A673 (cell line): Measurements from ENCODE around the gene C6. TPM values are rescaled to one million over a fixed set of nuclear protein-coding genes. Genes with fewer than 3 reads are reported as not detected.

Source experiments
- BruUV-seq: library from RNA; stranded (reverse); fragments of 400-500 nt; replicated peaks from 2 replicates; lab custom pipeline; 2021; lab: Mats Ljungman, UMichigan
- CTCF ChIA-PET: fragments of 300-600 bp; sonication (Branson Sonifier 250); formaldehyde crosslinking; loops from one replicate; lab custom pipeline; 2022; ENCODE audit warnings: antibody characterized with exemption; lab: Charles Lee
- POLR2A ChIA-PET: fragments of 300-600 bp; sonication (Branson Sonifier 250); formaldehyde crosslinking; loops from one replicate; lab custom pipeline; 2022; ENCODE audit warnings: antibody characterized with exemption; ENCODE audit not compliant: low non-redundant PET; lab: Charles Lee
- DNase-seq: peaks from one replicate; pipeline ENCODE4 v3.0.0-alpha.2; 2015; ENCODE audit warnings: low spot score
- H3K27ac ChIP-seq: fragments of 200-600 bp; sonication (generic); 2 replicates; pipeline ENCODE4 v1.5.1; 2016; ENCODE audit warnings: mixed run types, low read depth, mild to moderate bottlenecking, mixed read lengths, antibody characterized with exemption, low read length; ENCODE audit not compliant: poor library complexity, severe bottlenecking
- H3K27me3 ChIP-seq: fragments of 200-600 bp; sonication (generic); replicated peaks from 2 replicates; pipeline ENCODE4 v1.6.1; 2017; ENCODE audit warnings: mixed run types, low read depth, mild to moderate bottlenecking, mixed read lengths, antibody characterized with exemption, low read length; ENCODE audit not compliant: insufficient read depth, poor library complexity
- H3K36me3 ChIP-seq: fragments of 200-600 bp; sonication (generic); 2 replicates; pipeline ENCODE4 v1.6.1; 2016; ENCODE audit warnings: mixed run types, mild to moderate bottlenecking, mixed read lengths, antibody characterized with exemption, low read length; ENCODE audit not compliant: insufficient read depth, poor library complexity, severe bottlenecking
- H3K4me1 ChIP-seq: fragments of 200-600 bp; sonication (generic); 2 replicates; pipeline ENCODE4 v1.6.1; 2017; ENCODE audit warnings: mixed run types, mild to moderate bottlenecking, mixed read lengths, antibody characterized with exemption, low read length; ENCODE audit not compliant: insufficient read depth, poor library complexity, severe bottlenecking
- H3K4me3 ChIP-seq: fragments of 200-600 bp; sonication (generic); 2 replicates; pipeline ENCODE4 v1.5.1; 2016; ENCODE audit warnings: low read depth, mixed run types, mild to moderate bottlenecking, mixed read lengths, low read length; ENCODE audit not compliant: poor library complexity, severe bottlenecking
- H3K9me3 ChIP-seq: fragments of 200-600 bp; sonication (generic); 2 replicates; pipeline ENCODE4 v1.6.1; 2016; ENCODE audit warnings: mixed run types, low read depth, mild to moderate bottlenecking, mixed read lengths, antibody characterized with exemption, low read length; ENCODE audit not compliant: poor library complexity, severe bottlenecking
- EZH2 ChIP-seq: fragments of 200-600 bp; sonication (generic); IDR thresholded peaks from 2 replicates; pipeline ENCODE4 v1.6.1; 2017; ENCODE audit warnings: borderline replicate concordance, low read depth, mild to moderate bottlenecking, mixed read lengths, antibody characterized with exemption, low read length; ENCODE audit not compliant: poor library complexity, severe bottlenecking
- intact Hi-C: fragments of 100-400 bp; cut with micrococcal nuclease; formaldehyde crosslinking; loops from one replicate; pipeline ENCODE4 v1.10.0; 2022; ENCODE audit not compliant: unreplicated experiment
- total RNA-seq: library from RNA; stranded (reverse); gene quantifications from 2 replicates; pipeline ENCODE4 v1.2.3, GENCODE V29; 2021
- TF ChIP-seq, protein P1 (sequence below): fragments of 300-800, 200-600 bp; sonication (generic); conservative IDR thresholded peaks from 2 replicates; pipeline ENCODE4 v1.5.1; 2017; ENCODE audit warnings: low read depth, mild to moderate bottlenecking, antibody characterized with exemption, low read length, moderate library complexity, mixed read lengths

C6 gene
- total RNA-seq, 1 experiment from 2014 or later: 6.1 TPM

DNA sequence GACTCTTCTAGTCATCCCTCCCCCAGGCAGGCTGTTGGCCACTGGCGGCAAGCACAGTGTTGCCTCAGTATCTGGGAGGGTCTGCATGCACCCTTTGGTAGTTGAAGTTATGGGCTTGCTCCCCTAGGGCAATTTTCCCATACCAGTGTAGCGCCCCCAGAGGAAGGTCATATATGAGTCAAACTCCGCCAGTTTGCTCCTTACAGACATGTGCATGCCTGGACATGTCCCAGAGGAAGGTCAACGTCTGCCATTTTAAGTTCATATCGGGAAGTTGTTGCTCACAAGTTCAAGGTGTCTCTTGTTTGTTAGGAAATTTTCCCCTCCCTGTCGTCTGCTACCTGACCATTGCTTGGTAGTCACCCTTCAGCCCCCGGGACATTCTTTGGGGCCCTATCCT is 90.9 kb downstream of the C6 start:
- intact Hi-C loops: loop anchor here (5.0 to 10.0 kb wide), 2 partner anchors 235 to 402 kb away; no protein-coding TSS in a partner anchor
- ChIA-PET POLR2A (no interaction called here), CTCF (no interaction called here)
- H3K4me1 ChIP-seq: no peaks in the 10 kb centered on the region
- no peaks in the 10 kb centered on the region for H3K9me3 ChIP-seq
- no peak overlapping the region for H3K4me3 ChIP-seq
- H3K27me3 ChIP-seq: no peaks in the 10 kb centered on the region
- H3K27ac ChIP-seq: no peak overlapping the region
- DNase-seq: no peak
- TF ChIP-seq EZH2: no peak
- TF ChIP-seq, protein P1, sequence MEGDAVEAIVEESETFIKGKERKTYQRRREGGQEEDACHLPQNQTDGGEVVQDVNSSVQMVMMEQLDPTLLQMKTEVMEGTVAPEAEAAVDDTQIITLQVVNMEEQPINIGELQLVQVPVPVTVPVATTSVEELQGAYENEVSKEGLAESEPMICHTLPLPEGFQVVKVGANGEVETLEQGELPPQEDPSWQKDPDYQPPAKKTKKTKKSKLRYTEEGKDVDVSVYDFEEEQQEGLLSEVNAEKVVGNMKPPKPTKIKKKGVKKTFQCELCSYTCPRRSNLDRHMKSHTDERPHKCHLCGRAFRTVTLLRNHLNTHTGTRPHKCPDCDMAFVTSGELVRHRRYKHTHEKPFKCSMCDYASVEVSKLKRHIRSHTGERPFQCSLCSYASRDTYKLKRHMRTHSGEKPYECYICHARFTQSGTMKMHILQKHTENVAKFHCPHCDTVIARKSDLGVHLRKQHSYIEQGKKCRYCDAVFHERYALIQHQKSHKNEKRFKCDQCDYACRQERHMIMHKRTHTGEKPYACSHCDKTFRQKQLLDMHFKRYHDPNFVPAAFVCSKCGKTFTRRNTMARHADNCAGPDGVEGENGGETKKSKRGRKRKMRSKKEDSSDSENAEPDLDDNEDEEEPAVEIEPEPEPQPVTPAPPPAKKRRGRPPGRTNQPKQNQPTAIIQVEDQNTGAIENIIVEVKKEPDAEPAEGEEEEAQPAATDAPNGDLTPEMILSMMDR: no peak
- no TSS peak for BruUV-seq
- no peaks in the 10 kb centered on the region for H3K36me3 ChIP-seq

DNA sequence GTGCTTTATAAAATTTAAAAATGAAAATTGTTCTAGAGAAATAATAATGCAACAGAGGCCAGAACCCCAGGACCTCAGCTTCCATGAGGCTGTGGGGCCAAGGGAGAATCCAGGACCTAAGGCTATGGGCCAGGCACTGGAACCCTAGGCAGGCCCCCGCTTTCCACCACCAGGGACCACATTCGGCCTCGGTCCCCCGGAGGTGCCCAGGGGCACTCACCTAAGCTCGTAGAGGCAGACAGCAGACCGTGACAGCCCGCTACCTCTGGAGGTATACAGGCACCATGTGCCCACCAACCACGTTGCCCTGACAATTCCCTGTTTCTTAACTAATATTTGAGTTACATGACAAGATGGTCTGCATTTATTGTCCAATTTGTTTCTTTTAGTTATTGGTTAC is 92.7 kb downstream of the C6 start:
- no peak for DNase-seq
- intact Hi-C loops: loop anchor here (5.0 to 10.0 kb wide), 2 partner anchors 237 to 404 kb away; no protein-coding TSS in a partner anchor
- no peaks in the 10 kb centered on the region for H3K36me3 ChIP-seq

DNA sequence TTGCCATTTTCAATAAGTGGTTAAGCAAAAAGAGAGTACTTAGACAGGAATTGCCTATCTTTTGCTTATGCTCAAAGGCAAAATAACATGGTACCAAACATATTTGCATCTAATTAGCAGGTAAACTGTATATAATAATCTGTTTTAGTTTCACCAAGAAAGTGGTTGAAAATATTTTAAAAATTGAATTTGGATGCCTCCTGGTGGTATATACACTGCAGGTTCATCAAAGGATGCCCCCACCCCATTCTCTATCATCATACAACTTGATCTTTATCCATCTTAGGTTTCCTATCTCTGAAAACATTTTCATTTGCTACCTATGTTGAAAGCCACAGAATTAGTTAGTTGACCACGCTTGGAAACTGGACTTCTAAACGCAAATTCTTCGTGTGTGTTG is 95.2 kb downstream of the C6 start:
- ChIA-PET CTCF (no interaction called here), POLR2A (no interaction called here)
- H3K27me3 ChIP-seq: no peaks in the 10 kb centered on the region
- no peaks in the 10 kb centered on the region for H3K4me1 ChIP-seq
- BruUV-seq: no TSS peak
- H3K36me3 ChIP-seq: no peaks in the 10 kb centered on the region
- no peak overlapping the region for H3K27ac ChIP-seq
- H3K4me3 ChIP-seq: no peak overlapping the region
- TF ChIP-seq, protein P1: no peak
- no peak for TF ChIP-seq EZH2
- no peaks in the 10 kb centered on the region for H3K9me3 ChIP-seq
- DNase-seq: no peak
- intact Hi-C loops: no loop called here

More for the DNA sequence above, 92.7 kb downstream of the C6 start:
- no peaks in the 10 kb centered on the region for H3K4me1 ChIP-seq
- TF ChIP-seq, protein P1: no peak
- no peak for TF ChIP-seq EZH2
- no peak overlapping the region for H3K27ac ChIP-seq
- no peaks in the 10 kb centered on the region for H3K27me3 ChIP-seq
- H3K9me3 ChIP-seq: no peaks in the 10 kb centered on the region
- POLR2A ChIA-PET: no interaction called here
- CTCF ChIA-PET: no interaction called here
- no TSS peak for BruUV-seq
- no peak overlapping the region for H3K4me3 ChIP-seq
